ENCODE measurements around the gene NDUFB10. TPM values are rescaled to one million over a fixed set of nuclear protein-coding genes. Genes with fewer than 3 reads are reported as not detected.

The NDUFB10 gene
- total RNA-seq, 2 donors from 2014 or later: 219 to 272 TPM

DNA sequence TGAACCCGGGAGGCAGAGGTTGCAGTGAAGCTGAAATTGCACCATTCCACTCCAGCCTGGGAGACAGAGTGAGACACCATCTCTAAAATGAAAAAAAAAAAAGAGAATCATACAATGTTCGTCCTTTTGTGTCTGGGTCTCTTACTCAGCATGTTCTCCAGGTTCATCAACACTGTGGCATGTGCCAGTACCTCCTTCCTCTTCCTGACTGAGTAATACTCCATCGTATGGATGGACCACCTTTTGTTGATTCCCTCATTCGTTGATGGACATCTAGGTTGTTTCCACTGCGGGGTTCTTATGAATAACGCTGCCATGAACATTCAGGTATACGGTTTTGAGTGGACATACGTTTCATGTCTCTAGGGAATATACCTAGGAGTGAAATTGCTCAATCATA is 37.0 kb upstream of the NDUFB10 start:
- no peak overlapping the region for H3K27ac ChIP-seq
- H3K4me1 ChIP-seq: peaks cover 8% of the 10 kb centered on the region
- H3K9ac ChIP-seq (ENCODE audit: low read depth in 2 of 2, low read length in 2 of 2): no peak overlapping the region
- intact Hi-C loops (cut with DNase I): no loop called here
- DNase-seq: no peak
- no peaks in the 10 kb centered on the region for H3K36me3 ChIP-seq
- peaks cover 25% of the 10 kb centered on the region for H3K27me3 ChIP-seq
- TF ChIP-seq, protein P1, sequence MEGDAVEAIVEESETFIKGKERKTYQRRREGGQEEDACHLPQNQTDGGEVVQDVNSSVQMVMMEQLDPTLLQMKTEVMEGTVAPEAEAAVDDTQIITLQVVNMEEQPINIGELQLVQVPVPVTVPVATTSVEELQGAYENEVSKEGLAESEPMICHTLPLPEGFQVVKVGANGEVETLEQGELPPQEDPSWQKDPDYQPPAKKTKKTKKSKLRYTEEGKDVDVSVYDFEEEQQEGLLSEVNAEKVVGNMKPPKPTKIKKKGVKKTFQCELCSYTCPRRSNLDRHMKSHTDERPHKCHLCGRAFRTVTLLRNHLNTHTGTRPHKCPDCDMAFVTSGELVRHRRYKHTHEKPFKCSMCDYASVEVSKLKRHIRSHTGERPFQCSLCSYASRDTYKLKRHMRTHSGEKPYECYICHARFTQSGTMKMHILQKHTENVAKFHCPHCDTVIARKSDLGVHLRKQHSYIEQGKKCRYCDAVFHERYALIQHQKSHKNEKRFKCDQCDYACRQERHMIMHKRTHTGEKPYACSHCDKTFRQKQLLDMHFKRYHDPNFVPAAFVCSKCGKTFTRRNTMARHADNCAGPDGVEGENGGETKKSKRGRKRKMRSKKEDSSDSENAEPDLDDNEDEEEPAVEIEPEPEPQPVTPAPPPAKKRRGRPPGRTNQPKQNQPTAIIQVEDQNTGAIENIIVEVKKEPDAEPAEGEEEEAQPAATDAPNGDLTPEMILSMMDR (IDR thresholded peaks at IDR 0.05): no peak
- no peak overlapping the region for H3K4me3 ChIP-seq
- no peaks in the 10 kb centered on the region for H3K9me3 ChIP-seq

DNA sequence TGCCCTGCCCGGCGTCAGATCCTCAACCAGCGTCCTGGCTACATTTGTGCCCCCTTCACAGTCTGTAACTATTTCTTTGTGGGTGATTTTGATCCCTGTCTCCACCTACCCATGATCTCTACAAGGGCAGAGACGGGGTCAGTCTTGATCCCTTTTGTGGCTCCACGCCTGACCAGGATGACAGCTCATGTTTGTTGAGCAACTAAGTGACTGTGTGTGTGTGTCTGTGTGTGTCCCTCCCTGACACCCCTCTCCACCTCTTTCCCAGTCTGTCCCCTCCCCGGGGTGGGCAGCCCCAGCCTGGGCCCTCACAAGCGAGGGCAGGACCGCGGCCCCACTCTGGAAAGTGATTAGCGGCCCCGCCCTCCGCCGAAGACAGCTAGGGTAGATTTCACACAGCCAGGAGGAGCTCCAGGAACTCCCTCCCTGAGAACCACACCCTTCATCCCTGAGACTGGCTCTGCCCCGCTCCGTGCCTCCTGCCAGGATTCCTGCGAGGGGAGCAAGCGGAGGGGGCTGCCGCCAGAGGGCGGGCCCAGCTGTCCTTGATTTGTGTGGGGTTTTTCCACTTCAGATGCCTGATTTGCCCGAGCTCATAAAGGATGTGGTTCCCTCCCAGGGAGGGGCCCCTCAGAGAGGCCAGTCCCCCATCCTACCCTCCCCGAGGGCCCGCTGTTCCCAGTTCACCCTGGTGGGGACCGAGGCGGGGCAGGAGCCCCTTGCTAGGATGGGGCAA is 35.9 kb upstream of the NDUFB10 start:
- intact Hi-C loops (cut with DNase I): no loop called here

DNA sequence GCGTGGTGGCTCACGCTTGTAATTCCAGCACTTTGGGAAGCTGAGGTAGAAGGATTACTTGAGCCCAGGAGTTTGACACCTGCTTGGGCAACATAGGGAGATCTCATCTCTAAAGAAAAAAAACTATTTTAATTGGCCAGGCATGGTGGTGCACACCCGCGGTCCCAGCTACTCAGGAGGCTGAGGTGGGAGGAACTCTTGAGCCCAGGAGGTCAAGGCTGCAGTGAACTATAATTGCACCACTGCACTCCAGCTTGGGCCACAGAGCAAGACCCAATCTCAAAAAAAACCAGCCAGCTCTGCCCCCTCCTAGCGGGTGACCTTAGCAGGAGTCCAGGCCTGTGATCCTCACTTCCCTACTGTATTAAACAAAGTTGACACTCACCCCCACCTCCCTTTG is 35.2 kb upstream of the NDUFB10 start:
- Histone ChIP-seq H3K4me3 (no peak overlapping the region), H3K9ac (ENCODE audit: low read depth in 2 of 2, low read length in 2 of 2) (no peak overlapping the region), H3K4me1 (peaks cover 8% of the 10 kb centered on the region), H3K27me3 (peaks cover 12% of the 10 kb centered on the region), H3K36me3 (no peaks in the 10 kb centered on the region), H3K9me3 (no peaks in the 10 kb centered on the region), H3K27ac (no peak overlapping the region)
- TF ChIP-seq, protein P1 (IDR thresholded peaks at IDR 0.05): no peak
- no peak for DNase-seq
- intact Hi-C loops (cut with DNase I): no loop called here

More for the DNA sequence above, 35.9 kb upstream of the NDUFB10 start:
- Histone ChIP-seq H3K4me1 (peaks cover 8% of the 10 kb centered on the region), H3K27me3 (peaks cover 18% of the 10 kb centered on the region), H3K4me3 (no peak overlapping the region), H3K27ac (no peak overlapping the region), H3K9ac (ENCODE audit: low read depth in 2 of 2, low read length in 2 of 2) (no peak overlapping the region), H3K9me3 (no peaks in the 10 kb centered on the region), H3K36me3 (no peaks in the 10 kb centered on the region)
- TF ChIP-seq, protein P1 (IDR thresholded peaks at IDR 0.05): no peak
- peak; percentile 74 for DNase-seq

DNA sequence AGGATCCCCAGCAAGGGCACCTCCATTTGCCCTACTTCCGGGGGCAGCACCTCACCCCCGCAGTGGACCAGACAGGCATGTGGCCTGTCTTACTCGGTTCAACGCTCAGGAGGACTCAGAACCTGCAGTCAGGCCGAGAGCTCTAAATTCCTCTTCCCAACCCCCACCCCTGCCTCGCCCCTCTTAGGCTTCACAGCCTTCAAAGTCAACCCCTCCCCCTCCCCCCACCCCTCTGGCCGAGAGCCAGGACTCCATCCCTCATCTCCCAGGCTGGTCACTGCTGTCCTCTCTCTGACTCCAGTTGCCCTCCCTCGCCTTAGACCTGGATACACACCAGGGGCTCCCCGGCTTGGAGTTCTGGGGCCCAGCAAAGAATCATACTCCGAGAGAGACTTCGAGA is 33.1 kb upstream of the NDUFB10 start:
- H3K27me3 ChIP-seq: no peaks in the 10 kb centered on the region
- TF ChIP-seq, protein P1 (IDR thresholded peaks at IDR 0.05): no peak
- no peak for DNase-seq
- H3K4me1 ChIP-seq: peaks cover 8% of the 10 kb centered on the region
- H3K27ac ChIP-seq: no peak overlapping the region
- no peak overlapping the region for H3K4me3 ChIP-seq
- H3K9me3 ChIP-seq: no peaks in the 10 kb centered on the region
- intact Hi-C loops (cut with DNase I): no loop called here
- H3K36me3 ChIP-seq: no peaks in the 10 kb centered on the region
- no peak overlapping the region for H3K9ac ChIP-seq (ENCODE audit: low read depth in 2 of 2, low read length in 2 of 2)

DNA sequence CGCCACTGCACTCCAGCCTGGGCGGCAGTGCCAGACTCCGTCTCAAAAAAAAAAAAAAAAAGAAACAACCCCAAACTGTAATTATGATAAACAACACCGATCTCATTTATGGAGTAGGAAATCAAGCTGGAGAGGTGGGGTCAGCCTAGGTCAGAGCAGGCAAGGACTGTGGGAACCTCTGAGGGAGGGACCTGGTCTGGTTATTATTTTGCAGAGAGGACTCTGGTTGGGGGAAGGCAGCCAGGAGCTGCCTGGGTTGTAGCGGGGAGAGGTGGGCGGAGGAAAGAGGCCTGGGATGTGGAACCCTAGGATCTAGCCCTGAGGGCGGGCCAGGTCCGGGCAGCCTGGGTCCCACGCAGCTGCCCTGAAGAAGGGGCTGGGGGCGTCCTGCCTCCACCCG is 30.2 kb upstream of the NDUFB10 start:
- peak overlapping the region; percentile 19 for H3K27ac ChIP-seq
- no peaks in the 10 kb centered on the region for H3K36me3 ChIP-seq
- TF ChIP-seq, protein P1 (IDR thresholded peaks at IDR 0.05): no peak
- no peaks in the 10 kb centered on the region for H3K27me3 ChIP-seq
- intact Hi-C loops (cut with DNase I): loop anchor here (2.0 kb wide), 1 partner anchor 64 kb away; no protein-coding TSS in a partner anchor
- peak; percentile 41 for DNase-seq
- no peaks in the 10 kb centered on the region for H3K9me3 ChIP-seq
- H3K4me1 ChIP-seq: no peaks in the 10 kb centered on the region
- H3K4me3 ChIP-seq: peak overlapping the region; percentile 49
- peak overlapping the region; percentile 46 for H3K9ac ChIP-seq (ENCODE audit: low read depth in 2 of 2, low read length in 2 of 2)

Data from colonic mucosa (tissue), 4 donors.